Keratinocyte (primary cell): ENCODE results near the gene CD59. TPM values are rescaled to one million over a fixed set of nuclear protein-coding genes. Genes with fewer than 3 reads are reported as not detected.

Experiments
- DNase-seq: peaks from one replicate; pipeline ENCODE4 v3.0.0-alpha.2; 2011; ENCODE audit warnings: low read depth, missing footprints, low spot score
- FAIRE-seq: peaks from 2 replicates; lab custom pipeline; 2011; peaks lifted over from hg19 to GRCh38; lab: Jason Lieb, UNC
- H2AFZ ChIP-seq: 2 replicates; pipeline ENCODE4 v1.6.0; 2012; ENCODE audit warnings: low read length, control low read depth, inconsistent platforms; ENCODE audit not compliant: control insufficient read depth
- H3K27ac ChIP-seq: 2 replicates; pipeline ENCODE4 v1.5.1; 2011; ENCODE audit warnings: low read length; ENCODE audit not compliant: control insufficient read depth, insufficient read depth
- H3K27me3 ChIP-seq: 3 replicates; pipeline ENCODE4 v1.6.0; 2011; ENCODE audit warnings: low read length; ENCODE audit not compliant: control insufficient read depth, insufficient read depth; ENCODE audit errors: extremely low read depth
- H3K36me3 ChIP-seq, 2 experiments: 2 replicates in 1 of 2; 3 replicates in 1 of 2; pipeline ENCODE4 v1.5.1; 2011; ENCODE audit warnings: low read length in 2 of 2, mild to moderate bottlenecking in 1 of 2; ENCODE audit not compliant: control insufficient read depth in 2 of 2, insufficient read depth in 2 of 2; ENCODE audit errors: extremely low read depth in 1 of 2
- H3K4me1 ChIP-seq: 3 replicates; pipeline ENCODE4 v1.5.1; 2011; ENCODE audit warnings: low read length; ENCODE audit not compliant: control insufficient read depth, insufficient read depth; ENCODE audit errors: extremely low read depth
- H3K4me2 ChIP-seq: 3 replicates; pipeline ENCODE4 v1.6.0; 2011; ENCODE audit warnings: low read depth, low read length; ENCODE audit not compliant: control insufficient read depth, insufficient read depth; ENCODE audit errors: extremely low read depth
- H3K4me3 ChIP-seq, 3 experiments: fragments of 200-600 bp in 1 of 3; sonication (generic) in 1 of 3; 2 replicates in 2 of 3; 3 replicates in 1 of 3; pipeline ENCODE4 v1.5.1; 2011 to 2016; ENCODE audit warnings: low read length in 3 of 3, mild to moderate bottlenecking in 3 of 3, control low read depth in 2 of 3, inconsistent platforms in 1 of 3, low read depth in 1 of 3, mixed read lengths in 1 of 3, mixed run types in 1 of 3, moderate library complexity in 1 of 3; ENCODE audit not compliant: control insufficient read depth in 2 of 3, insufficient read depth in 2 of 3; ENCODE audit errors: extremely low read depth in 1 of 3
- H3K79me2 ChIP-seq: 2 replicates; pipeline ENCODE4 v1.6.0; 2012; ENCODE audit warnings: low read length; ENCODE audit not compliant: control insufficient read depth, insufficient read depth
- H3K9ac ChIP-seq: 3 replicates; pipeline ENCODE4 v1.6.0; 2011; ENCODE audit warnings: low read length; ENCODE audit not compliant: control insufficient read depth, insufficient read depth; ENCODE audit errors: extremely low read depth
- H3K9me1 ChIP-seq: 3 replicates; pipeline ENCODE4 v1.6.0; 2011; ENCODE audit warnings: low read length; ENCODE audit not compliant: control insufficient read depth, insufficient read depth; ENCODE audit errors: extremely low read depth
- H3K9me3 ChIP-seq: 2 replicates; pipeline ENCODE4 v1.5.1; 2012; ENCODE audit warnings: low read depth, low read length; ENCODE audit not compliant: control insufficient read depth
- H4K20me1 ChIP-seq: 3 replicates; pipeline ENCODE4 v1.6.0; 2011; ENCODE audit warnings: low read length; ENCODE audit not compliant: control insufficient read depth, insufficient read depth; ENCODE audit errors: extremely low read depth
- CTCF ChIP-seq, 3 experiments: IDR thresholded peaks in 1 of 3; conservative IDR thresholded peaks in 1 of 3; optimal IDR thresholded peaks in 1 of 3; 2 replicates in 2 of 3; 3 replicates in 1 of 3; pipeline versions ENCODE3 to v1.5.1; 2011; ENCODE audit warnings: low read length in 3 of 3, mild to moderate bottlenecking in 3 of 3, moderate library complexity in 2 of 3, control low read depth in 1 of 3, inconsistent platforms in 1 of 3; ENCODE audit not compliant: insufficient read depth in 2 of 3; ENCODE audit errors: extremely low read depth in 1 of 3
- EZH2 ChIP-seq: IDR thresholded peaks from one replicate; pipeline ENCODE4 v1.6.1; 2012; ENCODE audit warnings: inconsistent platforms, mild to moderate bottlenecking, low read length, moderate library complexity
- dilution Hi-C: fragments of 300-500 bp; cut with MboI; formaldehyde crosslinking; loops from one replicate; pipeline ENCODE4 v1.7.0; 2020; ENCODE audit warnings: low sequenced_read_pairs; ENCODE audit not compliant: extremely low pct_ligation_motif_present
- polyA plus RNA-seq, 5 experiments: library from polyadenylated mRNA; depleted of rRNA in 3 of 5; stranded (reverse) in 3 of 5; stranded (forward) in 1 of 5; unstranded in 1 of 5; fragments of >200 nt; gene quantifications; 1 replicate in 1 of 5; 2 replicates in 3 of 5; 3 replicates in 1 of 5; pipeline versions ENCODE4 v1.2.1 to v1.2.3, GENCODE V29; 2011 to 2012; ENCODE audit warnings: missing spikeins in 2 of 5, low read depth in 1 of 5, low replicate concordance in 1 of 5

CD59 gene
- polyA plus RNA-seq, 1 donor (not counting 4 experiments of a cell fraction or from before 2014, with no cell fraction given) = 1,349 TPM

- Histone ChIP-seq H3K4me3 (peak overlapping the region in 2 of 3 experiments; percentile 7 to 36), H3K9ac (peak overlapping the region; percentile 79), H4K20me1 (no peaks in the 10 kb centered on the region), H3K9me3 (no peaks in the 10 kb centered on the region), H3K36me3 (peaks cover 0 to 2% of the 10 kb centered on the region in 2 experiments), H3K4me2 (peak overlapping the region; percentile 65), H3K79me2 (no peaks in the 10 kb centered on the region), H2AFZ (peak overlapping the region; percentile 38), H3K9me1 (no peaks in the 10 kb centered on the region), H3K27ac (peak overlapping the region; percentile 99), H3K4me1 (peaks cover 71% of the 10 kb centered on the region), H3K27me3 (no peaks in the 10 kb centered on the region)
- peak; percentile 93 for FAIRE-seq
- no peak for TF ChIP-seq EZH2
- DNase-seq = peak; percentile 96
- dilution Hi-C loops = no loop called here
Observed at GRCh38 chr11:33690290-33691065, 45.7 kb downstream of the CD59 start.

DNA sequence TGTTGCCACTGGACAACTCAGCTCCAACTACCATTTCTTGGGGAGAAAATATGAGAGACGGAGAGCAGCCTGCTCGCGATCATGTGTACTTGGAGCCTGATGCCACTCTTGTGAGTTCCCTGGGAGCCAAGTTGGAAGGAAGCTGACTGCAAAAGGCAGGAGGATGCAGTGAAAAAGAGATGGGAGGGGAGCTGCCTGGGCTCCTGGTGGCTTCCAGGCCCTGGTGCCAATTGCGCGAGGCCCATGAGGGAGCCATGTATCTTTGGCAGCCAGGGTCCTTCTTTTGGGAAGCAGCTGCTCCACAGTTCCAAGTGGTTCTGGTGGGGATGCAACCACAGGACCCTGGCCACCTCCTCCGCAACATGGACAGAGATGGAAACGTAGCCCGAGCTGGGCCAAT is 46.7 kb downstream of the CD59 start:
- no peak for DNase-seq
- FAIRE-seq = no peak

More for the DNA sequence above, 46.7 kb downstream of the CD59 start:
- Histone ChIP-seq H3K4me3 (peak overlapping the region in 2 of 3 experiments; percentile 30 to 36), H3K9me3 (no peaks in the 10 kb centered on the region), H3K4me1 (peaks cover 66% of the 10 kb centered on the region), H3K27me3 (no peaks in the 10 kb centered on the region), H3K27ac (peak overlapping the region; percentile 99), H3K79me2 (no peaks in the 10 kb centered on the region), H3K9ac (peak overlapping the region; percentile 73), H3K4me2 (peak overlapping the region; percentile 65), H4K20me1 (no peaks in the 10 kb centered on the region), H3K36me3 (peaks cover 0 to 1% of the 10 kb centered on the region in 2 experiments), H2AFZ (no peak overlapping the region), H3K9me1 (no peaks in the 10 kb centered on the region)
- TF ChIP-seq EZH2 (no peak), CTCF (optimal IDR thresholded peaks at IDR 0.05 in 1 of 3, IDR thresholded peaks at IDR 0.05 in 1 of 3, conservative IDR thresholded peaks at IDR 0.05 in 1 of 3; ENCODE audit: extremely low read depth in 1 of 3, insufficient read depth in 2 of 3, low read length in 3 of 3) (no peak)
- dilution Hi-C loops = no loop called here
